IgD-negative memory B cell (primary cell): ENCODE results near the gene CEACAM8. TPM values are rescaled to one million over a fixed set of nuclear protein-coding genes. Genes with fewer than 3 reads are reported as not detected.
"Not testable (repeated sequence)": the region's sequence is repeated elsewhere in the genome, so short reads cannot be mapped to it uniquely, and the experiment has no call there.

Source experiments
- H3K27ac Mint-ChIP-seq, 3 donors: one replicate each; pipeline ENCODE4 v1.8.0; 2020 to 2022; ENCODE audit warnings: mild to moderate bottlenecking in 3 of 3, mixed read lengths in 3 of 3, moderate library complexity in 1 of 3
- H3K27me3 Mint-ChIP-seq: one replicate; pipeline ENCODE4 v1.8.0; 2021; ENCODE audit warnings: mixed read lengths
- H3K36me3 Mint-ChIP-seq: one replicate; pipeline ENCODE4 v1.8.0; 2020; ENCODE audit warnings: mild to moderate bottlenecking, mixed read lengths
- H3K4me1 Mint-ChIP-seq, 3 donors: one replicate each; pipeline ENCODE4 v1.8.0; 2020 to 2022; ENCODE audit warnings: mixed read lengths in 3 of 3, mild to moderate bottlenecking in 1 of 3
- H3K4me3 Mint-ChIP-seq, 4 donors: one replicate each; pipeline ENCODE4 v1.8.0; 2020 to 2022; ENCODE audit warnings: mild to moderate bottlenecking in 4 of 4, mixed read lengths in 4 of 4, moderate library complexity in 3 of 4
- H3K9me3 Mint-ChIP-seq, 3 donors: one replicate each; pipeline ENCODE4 v1.8.0; 2020 to 2021; ENCODE audit warnings: mixed read lengths in 3 of 3, mild to moderate bottlenecking in 1 of 3
- polyA plus RNA-seq: library from polyadenylated mRNA; unstranded; fragments of 300-500 nt; fragmentation: Illumina TruSeq; gene quantifications from one replicate; pipeline ENCODE4 v1.2.3, GENCODE V29; 2021

The CEACAM8 gene
- not detected for polyA plus RNA-seq

DNA sequence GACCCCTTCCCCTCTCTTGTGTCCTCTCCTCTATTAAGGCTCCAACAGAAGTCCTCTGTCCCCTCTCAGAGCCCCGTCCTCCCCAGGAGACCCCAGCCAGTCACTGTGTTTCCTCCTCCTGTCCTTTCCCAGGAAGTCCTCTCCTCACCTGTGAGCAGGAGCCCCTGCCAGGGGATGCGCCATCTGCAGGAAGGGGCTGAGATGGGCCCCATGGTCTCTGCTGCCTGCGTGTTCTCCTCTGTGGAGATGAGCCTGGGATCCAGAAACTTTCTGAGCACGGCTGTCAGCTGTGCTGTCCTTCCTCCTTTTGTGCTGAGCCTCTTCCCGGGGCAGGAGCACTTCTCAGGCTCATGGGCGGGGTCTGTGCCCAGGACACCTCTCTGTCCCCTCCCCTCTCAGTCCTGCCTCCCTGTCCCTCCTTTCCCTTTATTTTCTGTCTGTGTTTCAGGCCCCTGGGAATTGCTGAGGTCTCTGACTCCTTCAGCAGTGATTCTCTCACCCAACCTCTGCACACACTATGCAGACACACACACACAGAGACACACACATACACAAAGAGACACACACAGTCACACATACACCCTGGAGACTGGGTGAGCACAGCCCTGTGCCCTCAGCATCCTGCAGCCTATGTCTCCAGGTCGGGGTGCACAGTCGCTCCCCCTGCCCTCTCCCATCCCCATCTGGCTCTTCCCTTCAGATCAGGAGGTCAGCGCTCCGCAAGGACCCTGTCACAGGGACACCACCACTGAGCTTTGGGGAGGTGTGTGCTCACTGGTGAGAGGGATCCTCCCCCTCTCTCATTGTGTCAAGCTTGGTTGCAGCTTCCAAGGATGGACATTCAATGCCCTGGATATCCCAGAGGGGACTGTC, at the start of gene CEACAM8:
CEACAM8 (minus strand) TSS at position 308 of the 873 bp plus-strand sequence; CDS start at position 212, 96 bp downstream.
- peaks cover 0 to 2% (median 0%) of the 10 kb centered on the region in 3 donors for H3K4me1 Mint-ChIP-seq
- H3K4me3 Mint-ChIP-seq, result no peak within 1 kb of the TSS
- H3K36me3 Mint-ChIP-seq, result peaks cover 2% of the 10 kb centered on the region
- H3K27ac Mint-ChIP-seq, result peak within 1 kb of the TSS in 1 of 3 donors; percentile 31
- H3K27me3 Mint-ChIP-seq, result peaks cover 7% of the 10 kb centered on the region
- H3K9me3 Mint-ChIP-seq, result no peaks in the 10 kb centered on the region

DNA sequence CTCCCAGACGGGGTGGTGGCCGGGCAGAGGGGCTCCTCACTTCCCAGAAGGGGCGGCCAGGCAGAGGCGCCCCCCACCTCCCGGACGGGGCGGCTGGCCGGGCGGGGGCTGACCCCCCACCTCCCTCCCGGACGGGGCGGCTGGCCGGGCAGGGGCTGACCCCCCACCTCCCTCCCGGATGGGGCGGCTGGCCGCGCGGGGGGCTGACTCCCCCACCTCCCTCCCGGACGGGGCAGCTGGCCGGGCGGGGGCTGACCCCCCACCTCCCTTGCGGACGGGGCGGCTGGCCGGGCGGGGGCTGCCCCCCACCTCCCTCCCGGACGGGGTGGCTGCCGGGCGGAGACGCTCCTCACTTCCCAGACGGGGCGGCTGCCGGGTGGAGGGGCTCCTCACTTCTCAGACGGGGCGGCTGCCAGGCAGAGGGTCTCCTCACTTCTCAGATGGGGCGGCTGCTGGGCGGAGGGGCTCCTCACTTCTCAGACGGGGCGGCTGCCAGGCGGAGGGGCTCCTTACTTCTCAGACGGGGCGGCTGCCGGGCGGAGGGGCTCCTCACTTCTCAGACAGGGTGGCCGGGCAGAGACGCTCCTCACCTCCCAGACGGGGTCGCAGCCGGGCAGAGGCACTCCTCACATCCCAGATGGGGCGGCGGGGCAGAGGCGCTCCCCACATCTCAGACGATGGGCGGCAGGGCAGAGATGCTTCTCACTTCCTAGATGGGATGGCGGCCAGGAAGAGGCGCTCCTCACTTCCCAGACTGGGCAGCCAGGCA, 44.8 kb upstream of the CEACAM8 start:
- not testable (repeated sequence) for H3K4me1 Mint-ChIP-seq, H3K4me3 Mint-ChIP-seq, H3K27ac Mint-ChIP-seq

DNA sequence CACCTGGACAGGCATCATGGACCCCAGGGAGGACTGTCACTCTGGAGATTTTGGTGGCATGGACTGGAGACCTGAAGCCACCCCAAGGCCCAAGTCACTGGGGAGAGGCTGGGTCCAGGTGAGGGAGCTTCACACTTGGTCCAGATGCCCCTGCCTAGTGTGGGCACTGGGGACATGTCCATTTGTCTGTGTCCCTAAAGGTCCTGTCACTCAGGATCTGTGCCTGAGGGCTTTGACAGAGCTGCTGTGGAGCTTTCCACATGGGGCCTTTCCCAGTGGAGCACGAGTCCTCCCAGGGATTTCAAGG, 40.5 kb upstream of the CEACAM8 start:
- no peak overlapping the region for H3K4me3 Mint-ChIP-seq
- H3K27ac Mint-ChIP-seq, result no peak overlapping the region
- H3K36me3 Mint-ChIP-seq, result no peaks in the 10 kb centered on the region
- peaks cover 4% of the 10 kb centered on the region for H3K27me3 Mint-ChIP-seq
- peaks cover 0 to 2% (median 2%) of the 10 kb centered on the region in 3 donors for H3K4me1 Mint-ChIP-seq
- no peaks in the 10 kb centered on the region for H3K9me3 Mint-ChIP-seq

More for the DNA sequence above, 44.8 kb upstream of the CEACAM8 start:
- not testable (repeated sequence) for H3K36me3 Mint-ChIP-seq, H3K27me3 Mint-ChIP-seq, H3K9me3 Mint-ChIP-seq

DNA sequence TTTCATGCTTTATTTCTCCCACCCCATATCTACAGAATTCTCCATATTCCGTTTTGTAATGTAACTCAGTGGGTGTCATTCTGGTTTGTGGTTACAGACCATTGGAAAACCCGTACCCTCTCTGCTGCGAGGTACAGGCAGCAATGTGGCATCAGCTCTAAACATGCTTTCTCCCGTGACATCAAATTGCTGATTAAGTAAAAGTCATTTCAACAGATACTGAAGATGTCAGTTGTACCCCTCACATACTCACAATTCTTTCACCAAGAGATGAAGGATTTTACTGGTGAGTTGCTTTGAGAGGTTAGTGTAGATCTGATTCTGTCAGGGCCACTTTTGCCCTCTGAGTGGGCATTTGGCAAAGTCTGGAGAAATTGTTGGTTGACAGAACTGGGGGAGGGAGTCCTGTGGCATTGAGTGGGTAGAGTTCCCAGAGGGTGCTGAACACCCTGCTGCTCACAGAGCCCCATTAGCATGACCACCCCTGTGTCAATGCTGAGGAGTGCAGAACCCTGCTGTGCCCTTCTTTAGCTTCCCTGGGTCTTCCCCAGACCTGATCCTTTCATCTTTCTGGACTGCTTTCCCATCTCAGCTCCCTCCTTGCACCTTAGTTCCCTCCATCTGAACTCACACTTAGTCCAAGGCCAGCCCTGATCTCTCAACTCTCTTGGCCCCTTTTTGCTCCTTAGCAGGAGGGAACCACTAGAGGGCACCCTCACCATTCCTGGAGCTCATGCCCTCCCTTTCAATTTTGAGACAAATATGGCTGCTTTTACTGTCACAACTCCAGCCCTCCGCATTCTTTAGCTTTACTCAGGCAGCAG, 39.9 kb upstream of the CEACAM8 start:
- peaks cover 4% of the 10 kb centered on the region for H3K27me3 Mint-ChIP-seq
- peaks cover 0 to 2% (median 2%) of the 10 kb centered on the region in 3 donors for H3K4me1 Mint-ChIP-seq
- H3K36me3 Mint-ChIP-seq, result no peaks in the 10 kb centered on the region
- no peaks in the 10 kb centered on the region for H3K9me3 Mint-ChIP-seq
- H3K4me3 Mint-ChIP-seq, result no peak overlapping the region
- no peak overlapping the region for H3K27ac Mint-ChIP-seq

DNA sequence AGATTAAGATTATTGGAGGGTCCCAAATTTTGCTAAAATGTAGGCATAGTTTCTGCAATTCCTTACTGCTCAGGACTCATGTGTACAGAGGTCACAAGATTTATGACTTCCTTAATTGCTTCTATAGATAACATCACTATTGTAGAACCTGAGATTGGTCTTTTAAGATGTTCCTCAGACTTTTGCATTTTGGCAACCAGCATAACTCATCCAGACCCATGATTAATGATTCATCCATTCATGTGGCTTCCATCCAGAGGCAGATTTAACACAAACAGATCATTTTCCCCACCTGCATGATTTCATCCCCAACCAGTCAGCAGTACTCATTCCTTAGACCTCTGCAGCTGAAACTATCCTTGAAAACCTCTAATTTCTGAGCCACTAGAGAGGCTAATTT, 34.5 kb upstream of the CEACAM8 start:
- Mint-ChIP-seq H3K9me3 (peaks cover 0 to 2% (median 0%) of the 10 kb centered on the region in 3 donors), H3K36me3 (peaks cover 5% of the 10 kb centered on the region), H3K4me1 (no peaks in the 10 kb centered on the region), H3K27me3 (peaks cover 15% of the 10 kb centered on the region), H3K27ac (no peak overlapping the region), H3K4me3 (no peak overlapping the region)

DNA sequence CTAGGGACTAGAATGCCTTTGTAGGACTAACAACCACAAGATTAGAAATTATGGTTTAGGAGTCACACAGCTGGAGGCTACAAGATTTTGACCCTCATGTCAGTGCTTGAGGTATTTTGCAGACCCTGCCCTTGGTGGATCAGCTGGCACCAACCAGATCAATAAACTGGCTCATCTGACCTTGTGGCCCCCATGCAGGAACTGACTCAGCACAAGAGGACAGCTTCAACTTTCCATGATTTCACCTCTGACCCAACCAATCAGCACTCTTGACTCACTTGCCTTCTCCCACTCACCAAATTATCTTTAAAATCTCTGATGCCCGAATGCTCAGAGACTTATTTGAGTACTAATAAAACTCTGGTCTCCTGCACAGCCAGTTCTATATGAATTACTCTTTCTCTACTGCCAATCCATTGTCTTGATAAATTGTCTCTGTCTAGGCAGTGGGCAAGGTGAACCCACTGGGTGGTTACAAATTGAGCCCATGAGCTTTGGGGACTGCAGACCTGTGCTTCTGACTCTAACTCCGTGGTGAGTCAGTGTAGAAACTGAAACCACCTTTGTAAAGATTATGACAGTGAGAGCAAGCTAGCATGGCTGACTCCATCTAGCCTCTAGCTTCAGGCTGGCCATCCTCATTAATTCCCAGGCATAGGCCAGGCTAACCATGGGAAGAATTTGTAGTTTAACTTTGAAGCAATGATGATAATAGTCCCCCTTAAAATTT, 33.9 kb upstream of the CEACAM8 start:
- Mint-ChIP-seq H3K36me3 (peaks cover 5% of the 10 kb centered on the region), H3K4me3 (no peak overlapping the region), H3K27ac (no peak overlapping the region), H3K27me3 (peaks cover 15% of the 10 kb centered on the region), H3K4me1 (no peaks in the 10 kb centered on the region), H3K9me3 (peaks cover 0 to 2% (median 0%) of the 10 kb centered on the region in 3 donors)

DNA sequence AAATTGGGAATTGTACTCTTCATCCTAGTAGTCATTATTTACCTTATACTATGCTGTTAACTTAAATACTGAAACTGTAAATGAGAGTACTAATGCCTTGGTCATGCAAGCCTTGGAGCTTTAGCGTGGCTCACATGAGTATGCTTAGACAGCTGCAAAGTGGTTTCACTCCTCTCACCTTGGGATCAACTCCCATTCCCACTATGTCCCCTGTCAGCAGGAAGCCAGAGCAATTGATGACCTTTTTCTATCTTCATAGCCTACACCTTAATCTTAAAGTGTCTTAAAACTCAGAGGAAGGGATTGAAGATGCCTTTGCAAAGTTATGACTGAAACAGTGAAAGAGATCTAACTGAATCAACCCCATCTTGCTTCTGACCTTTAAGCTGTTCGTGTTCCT, 33.2 kb upstream of the CEACAM8 start:
- H3K27me3 Mint-ChIP-seq, result peaks cover 13% of the 10 kb centered on the region
- peaks cover 0 to 2% (median 0%) of the 10 kb centered on the region in 3 donors for H3K9me3 Mint-ChIP-seq
- H3K36me3 Mint-ChIP-seq, result peaks cover 5% of the 10 kb centered on the region
- no peaks in the 10 kb centered on the region for H3K4me1 Mint-ChIP-seq
- no peak overlapping the region for H3K4me3 Mint-ChIP-seq
- H3K27ac Mint-ChIP-seq, result no peak overlapping the region

DNA sequence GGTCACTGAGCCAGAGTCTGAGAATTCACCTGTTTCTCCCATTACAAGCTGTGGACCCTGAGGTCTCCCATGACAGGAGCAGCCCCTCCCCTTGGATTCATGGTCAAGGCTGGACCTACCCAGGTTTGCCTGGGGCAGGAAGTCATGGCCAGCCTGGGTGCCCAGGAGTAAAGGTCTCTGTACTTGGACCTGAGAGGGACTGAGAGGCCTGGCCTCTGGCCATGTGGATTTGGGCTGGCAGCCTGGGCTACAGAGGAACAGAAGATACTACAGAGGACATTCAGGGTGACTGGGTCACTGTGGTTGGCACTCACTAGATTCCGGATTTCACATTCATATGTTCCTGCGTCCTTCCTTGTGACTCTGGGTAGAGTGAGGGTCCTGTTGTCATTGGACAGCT, 31.5 kb upstream of the CEACAM8 start:
- Mint-ChIP-seq H3K4me3 (no peak overlapping the region), H3K36me3 (peaks cover 5% of the 10 kb centered on the region), H3K9me3 (peaks cover 0 to 2% (median 0%) of the 10 kb centered on the region in 3 donors), H3K4me1 (no peaks in the 10 kb centered on the region), H3K27ac (no peak overlapping the region), H3K27me3 (peaks cover 13% of the 10 kb centered on the region)

DNA sequence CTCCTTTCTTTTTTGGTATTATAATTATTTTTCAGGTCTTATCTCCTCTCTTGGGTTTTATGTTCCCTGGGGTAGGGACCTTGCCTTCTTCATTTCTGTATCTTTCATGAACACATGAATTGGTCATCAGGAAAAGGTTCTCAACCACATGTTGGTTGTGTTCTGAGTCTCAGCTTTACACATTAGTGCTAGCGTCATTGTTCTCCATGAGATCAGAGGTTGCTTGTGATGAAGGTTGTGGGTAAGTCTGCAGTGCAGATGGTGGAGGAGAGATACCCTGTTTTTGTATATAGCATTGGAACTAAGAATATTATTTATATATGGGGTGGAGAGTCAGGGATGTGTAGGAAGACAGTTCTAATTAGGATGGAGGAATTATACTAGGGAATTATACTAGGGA, 24.5 kb upstream of the CEACAM8 start:
- no peak overlapping the region for H3K4me3 Mint-ChIP-seq
- H3K4me1 Mint-ChIP-seq, result no peaks in the 10 kb centered on the region
- H3K27ac Mint-ChIP-seq, result no peak overlapping the region
- H3K36me3 Mint-ChIP-seq, result peaks cover 1% of the 10 kb centered on the region
- H3K27me3 Mint-ChIP-seq, result peaks cover 3% of the 10 kb centered on the region
- H3K9me3 Mint-ChIP-seq, result peaks cover 0 to 3% (median 0%) of the 10 kb centered on the region in 3 donors

DNA sequence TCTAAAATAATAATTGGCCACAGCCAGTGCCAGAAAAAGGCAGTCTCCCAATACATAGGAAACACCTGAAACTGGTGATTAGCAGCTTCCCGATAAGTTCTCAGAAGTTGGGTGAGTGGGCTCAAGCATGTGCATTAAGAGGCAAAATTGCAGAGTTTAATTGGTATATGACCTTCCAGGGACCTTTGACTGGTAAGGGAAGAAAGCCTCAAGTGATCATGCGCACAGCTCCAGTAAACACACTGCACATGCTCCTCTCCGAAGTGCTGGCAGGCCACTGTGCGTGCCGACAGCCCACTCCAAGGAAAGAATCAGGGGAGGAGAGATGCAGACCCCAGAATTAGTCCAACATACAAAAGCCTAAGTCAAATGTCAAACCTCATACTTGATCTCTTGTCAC, 18.9 kb upstream of the CEACAM8 start:
- Mint-ChIP-seq H3K9me3 (peaks cover 0 to 7% (median 0%) of the 10 kb centered on the region in 3 donors), H3K4me1 (no peaks in the 10 kb centered on the region), H3K4me3 (no peak overlapping the region), H3K27ac (no peak overlapping the region), H3K27me3 (peaks cover 2% of the 10 kb centered on the region), H3K36me3 (peaks cover 6% of the 10 kb centered on the region)

DNA sequence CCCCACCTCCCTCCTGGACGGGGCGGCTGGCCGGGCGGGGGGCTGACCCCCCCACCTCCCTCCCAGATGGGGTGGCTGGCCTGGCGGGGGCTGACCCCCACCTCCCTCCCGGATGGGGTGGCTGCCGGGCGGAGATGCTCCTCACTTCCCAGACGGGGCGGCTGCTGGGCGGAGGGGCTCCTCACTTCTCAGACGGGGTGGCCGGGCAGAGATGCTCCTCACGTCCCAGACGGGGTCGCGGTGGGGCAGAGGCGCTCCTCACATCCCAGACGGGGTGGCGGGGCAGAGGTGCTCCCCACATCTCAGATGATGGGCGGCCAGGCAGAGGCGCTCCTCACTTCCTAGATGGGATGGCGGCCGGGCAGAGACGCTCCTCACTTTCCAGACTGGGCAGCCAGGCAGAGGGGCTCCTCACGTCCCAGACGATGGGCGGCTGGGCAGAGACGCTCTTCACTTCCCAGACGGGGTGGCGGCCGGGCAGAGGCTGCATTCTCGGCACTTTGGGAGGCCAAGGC, 15.7 kb upstream of the CEACAM8 start:
- H3K27ac Mint-ChIP-seq, H3K27me3 Mint-ChIP-seq: not testable (repeated sequence)

DNA sequence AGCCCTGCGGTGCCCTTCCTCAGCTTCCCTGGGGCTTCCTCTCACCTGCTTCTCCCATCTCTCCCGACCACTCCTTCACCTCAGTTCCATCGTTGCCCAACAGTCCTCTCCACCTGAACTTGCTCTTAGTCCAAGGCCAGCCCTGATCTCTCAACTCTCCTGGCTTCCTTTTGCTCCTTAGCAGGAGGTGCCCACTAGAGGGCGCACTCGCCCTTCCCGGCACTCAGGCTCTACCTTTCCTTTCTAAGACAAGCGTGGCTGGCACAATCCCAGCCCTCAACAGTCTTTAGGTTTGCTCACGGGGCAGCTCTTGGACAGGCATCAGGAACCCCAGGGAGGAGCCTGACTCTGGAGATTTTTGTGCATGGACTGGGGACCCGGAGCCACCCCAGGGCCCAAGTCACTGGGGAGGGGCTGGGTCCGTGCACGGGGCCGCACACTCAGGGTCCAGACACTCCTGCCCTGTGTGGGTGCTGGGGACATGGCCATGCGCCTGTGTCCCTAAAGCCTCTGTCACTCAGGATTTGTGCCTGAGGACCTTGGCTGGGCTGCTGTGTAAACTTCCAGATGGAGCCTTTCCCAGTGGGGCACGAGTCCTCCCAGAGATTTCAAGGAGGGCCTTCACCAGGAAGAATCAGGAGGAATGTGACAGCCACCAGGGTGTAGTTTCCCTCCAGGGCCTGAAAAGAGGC, 12.1 kb upstream of the CEACAM8 start:
- peaks cover 3% of the 10 kb centered on the region for H3K36me3 Mint-ChIP-seq
- H3K9me3 Mint-ChIP-seq, result peaks cover 0 to 4% (median 2%) of the 10 kb centered on the region in 3 donors
- H3K27ac Mint-ChIP-seq, result no peak overlapping the region
- H3K4me3 Mint-ChIP-seq, result no peak overlapping the region
- H3K4me1 Mint-ChIP-seq, result peaks cover 0 to 1% (median 0%) of the 10 kb centered on the region in 3 donors
- peaks cover 13% of the 10 kb centered on the region for H3K27me3 Mint-ChIP-seq

More for the DNA sequence above, 15.7 kb upstream of the CEACAM8 start:
- not testable (repeated sequence) for H3K4me3 Mint-ChIP-seq, H3K4me1 Mint-ChIP-seq, H3K36me3 Mint-ChIP-seq, H3K9me3 Mint-ChIP-seq

DNA sequence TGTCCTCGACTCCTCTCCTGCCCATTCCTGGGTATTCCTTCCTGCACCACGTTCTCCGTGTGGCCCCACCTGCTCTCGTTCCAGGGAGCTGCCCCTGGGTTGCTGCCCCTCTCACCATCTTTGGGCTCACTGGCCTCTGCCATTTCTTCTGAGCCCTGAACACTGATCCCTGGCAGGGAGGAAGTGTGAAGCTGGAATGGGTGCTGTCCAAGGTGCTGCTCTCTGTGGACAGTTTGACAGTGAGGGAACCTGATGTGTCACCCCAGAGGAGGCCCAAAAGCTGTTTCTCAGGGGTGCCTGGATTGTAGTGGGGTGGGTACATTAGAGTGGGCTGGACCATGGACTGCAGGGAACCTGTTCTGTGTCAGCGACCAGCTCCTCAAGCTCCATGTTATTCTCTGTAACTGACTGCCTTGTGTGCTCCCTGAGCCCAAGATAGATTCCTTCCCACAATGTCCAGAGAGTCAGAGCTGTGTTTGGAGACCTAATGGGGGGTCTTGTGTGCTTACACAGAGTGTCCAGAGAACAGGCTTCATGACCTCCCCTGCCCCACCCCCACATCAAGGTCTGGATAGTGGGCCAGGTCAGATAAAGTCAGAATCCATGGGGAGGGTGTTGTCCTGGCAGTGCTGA, 7.2 kb upstream of the CEACAM8 start:
- Mint-ChIP-seq H3K27me3 (peaks cover 22% of the 10 kb centered on the region), H3K9me3 (peaks cover 0 to 2% (median 0%) of the 10 kb centered on the region in 3 donors), H3K36me3 (no peaks in the 10 kb centered on the region)

More for the DNA sequence above, 7.2 kb upstream of the CEACAM8 start:
- H3K4me1 Mint-ChIP-seq, result no peaks in the 10 kb centered on the region
- no peak overlapping the region for H3K4me3 Mint-ChIP-seq
- H3K27ac Mint-ChIP-seq, result no peak overlapping the region
